Activated CD4-positive, alpha-beta T cell treated with anti-CD3 and anti-CD28 coated beads for 1 hour (primary cell): ENCODE data around the gene LLGL1.

Experiments
- DNase-seq: peaks from one replicate; pipeline ENCODE4 v3.0.0-alpha.2; 2020

LLGL1 gene

DNA sequence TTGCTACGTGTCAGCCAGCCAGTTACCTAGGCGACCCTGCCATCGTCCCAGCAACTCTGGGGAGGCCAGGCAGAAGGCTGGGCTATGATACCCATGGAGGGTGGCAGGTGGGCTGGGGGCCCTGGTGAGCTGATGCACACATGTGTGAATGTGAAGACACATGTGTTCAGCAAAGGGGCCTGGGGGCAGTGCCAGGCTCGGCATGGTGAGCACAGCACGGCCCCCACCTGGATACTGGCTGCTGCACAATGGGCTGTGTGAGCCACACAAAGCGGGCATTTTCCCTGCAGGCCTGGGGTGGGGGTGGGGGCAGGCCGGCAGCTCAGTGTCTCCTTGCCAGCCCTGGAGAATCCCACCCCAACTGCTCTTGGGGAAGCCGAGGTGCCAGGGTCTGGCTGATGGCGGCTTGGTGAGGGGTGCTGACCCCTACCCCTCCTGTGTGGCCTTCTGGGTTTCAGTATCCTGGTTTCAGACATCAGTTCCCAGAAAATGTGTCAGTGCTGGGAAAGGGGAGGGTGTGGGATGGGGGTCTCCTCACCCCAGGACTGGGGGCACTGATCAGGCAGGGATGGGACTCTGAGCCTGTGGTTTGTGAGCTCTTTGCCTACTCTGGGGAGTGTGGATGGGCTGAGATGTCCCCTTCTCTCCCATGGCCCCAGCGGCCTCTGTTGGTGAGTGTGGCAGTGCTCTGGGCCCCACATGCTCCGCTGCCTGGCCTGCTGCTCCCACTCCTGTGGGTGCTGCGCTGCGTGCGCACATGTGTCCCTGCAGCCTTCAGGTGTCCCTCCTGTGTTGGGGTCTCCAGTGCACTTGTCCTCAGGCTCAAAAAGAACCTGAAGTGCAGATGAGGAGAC is 5.1 kb downstream of the LLGL1 start:
- no peak for DNase-seq

DNA sequence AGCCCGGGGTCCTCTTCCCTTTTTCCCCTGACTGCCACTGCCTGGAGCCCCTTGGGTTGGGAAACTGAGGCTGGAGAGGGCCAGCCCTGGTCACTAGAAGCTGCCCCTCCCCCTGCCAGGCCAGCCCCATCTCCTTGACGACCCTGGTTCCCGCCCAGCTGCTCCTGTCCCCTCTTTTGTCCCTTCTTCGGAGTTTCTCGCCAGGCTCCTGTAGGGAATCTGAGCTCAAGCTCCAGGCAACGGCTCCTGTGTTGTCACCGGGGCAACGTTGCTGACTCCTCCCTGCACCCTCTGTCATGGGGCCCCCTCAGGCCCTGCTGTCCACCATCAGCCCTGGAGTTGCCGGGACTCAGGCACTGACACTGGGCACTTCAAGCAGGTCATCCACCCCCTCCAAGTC is 5.7 kb downstream of the LLGL1 start:
- no peak for DNase-seq

DNA sequence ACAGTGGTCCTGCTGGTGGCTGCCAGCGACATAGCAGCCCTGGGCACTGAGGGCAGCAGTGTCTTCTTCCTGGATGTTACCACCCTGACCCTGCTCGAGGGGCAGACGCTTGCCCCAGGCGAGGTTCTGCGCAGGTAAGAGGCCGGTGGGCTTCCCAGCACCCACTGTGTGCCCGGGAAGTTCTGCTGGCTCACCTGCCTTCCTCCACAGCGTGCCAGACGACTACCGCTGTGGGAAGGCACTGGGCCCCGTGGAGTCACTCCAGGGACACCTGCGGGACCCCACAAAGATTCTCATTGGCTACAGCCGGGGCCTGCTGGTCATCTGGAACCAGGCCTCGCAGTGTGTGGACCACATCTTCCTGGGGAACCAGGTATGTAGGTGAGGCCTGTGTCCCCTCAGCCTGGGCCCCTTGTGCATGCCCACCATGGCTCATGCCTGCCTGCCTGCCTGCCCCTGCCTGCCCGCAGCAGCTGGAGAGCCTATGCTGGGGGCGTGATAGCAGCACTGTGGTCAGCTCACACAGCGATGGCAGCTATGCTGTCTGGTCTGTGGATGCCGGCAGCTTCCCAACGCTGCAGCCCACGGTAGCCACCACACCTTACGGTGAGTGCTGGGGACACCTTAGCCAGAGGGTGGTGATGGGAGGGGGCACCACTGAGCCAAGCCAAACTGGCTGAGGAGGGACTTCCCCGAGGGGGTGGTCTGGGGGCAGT is 8.5 kb downstream of the LLGL1 start:
- no peak for DNase-seq

DNA sequence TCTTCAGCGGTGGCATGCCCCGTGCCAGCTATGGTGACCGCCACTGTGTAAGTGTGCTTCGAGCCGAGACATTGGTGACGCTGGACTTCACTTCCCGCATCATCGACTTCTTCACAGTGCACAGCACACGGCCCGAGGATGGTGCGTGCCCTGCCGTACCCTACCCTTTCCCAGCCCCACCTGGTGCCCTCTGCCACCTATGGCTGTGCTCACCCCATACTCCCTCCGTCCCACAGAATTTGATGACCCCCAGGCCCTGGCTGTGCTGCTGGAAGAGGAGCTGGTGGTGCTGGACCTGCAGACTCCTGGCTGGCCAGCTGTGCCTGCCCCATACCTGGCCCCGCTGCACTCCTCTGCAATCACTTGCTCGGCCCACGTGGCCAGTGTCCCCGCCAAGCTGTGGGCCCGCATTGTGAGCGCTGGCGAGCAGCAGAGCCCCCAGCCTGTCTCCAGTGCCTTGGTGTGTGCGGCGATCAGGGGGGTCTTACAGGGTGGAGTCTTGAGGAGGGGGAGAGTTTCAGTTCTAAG is 9.5 kb downstream of the LLGL1 start:
- DNase-seq = no peak

DNA sequence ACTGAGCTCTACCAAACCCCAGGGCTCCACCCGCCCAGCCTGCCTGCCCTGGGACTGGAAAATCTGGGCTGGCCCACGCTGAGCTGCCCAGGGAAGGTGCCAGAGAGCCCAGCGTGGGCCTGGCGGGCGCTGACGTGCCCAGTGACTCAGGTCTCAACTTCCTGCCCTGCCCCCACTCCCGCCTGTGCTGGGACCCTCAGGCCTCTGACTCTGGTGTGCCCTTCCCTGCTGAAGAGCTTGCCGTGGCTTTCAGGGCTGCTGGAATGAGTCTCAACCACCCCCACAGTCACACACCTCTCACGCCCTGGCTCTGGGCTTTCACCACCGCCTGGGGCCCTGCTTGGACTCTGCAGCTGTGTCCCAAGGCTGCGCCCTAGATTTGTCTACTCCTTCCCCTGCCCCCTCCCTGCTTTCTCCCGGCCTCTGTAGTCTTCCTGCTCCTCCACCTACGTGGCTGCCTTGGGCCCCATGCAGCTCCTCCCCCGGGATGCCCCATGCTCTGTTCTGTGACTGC is 10.4 kb downstream of the LLGL1 start:
- DNase-seq = no peak

DNA sequence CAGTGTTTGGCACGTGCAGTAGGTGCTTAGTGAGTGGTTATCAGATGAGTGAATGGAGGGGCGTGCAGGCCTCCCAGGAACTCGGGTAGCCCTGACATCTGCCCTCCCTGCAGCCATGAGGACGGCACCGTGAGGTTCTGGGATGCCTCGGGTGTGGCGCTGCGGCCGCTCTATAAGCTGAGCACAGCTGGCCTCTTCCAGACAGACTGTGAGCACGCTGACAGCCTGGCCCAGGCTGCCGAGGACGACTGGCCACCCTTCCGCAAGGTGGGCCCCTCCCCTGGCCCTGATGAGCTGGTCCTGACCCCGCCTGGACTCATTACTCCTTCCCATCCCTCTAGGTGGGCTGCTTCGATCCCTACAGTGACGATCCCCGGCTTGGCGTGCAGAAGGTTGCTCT is 11.1 kb downstream of the LLGL1 start:
- no peak for DNase-seq

DNA sequence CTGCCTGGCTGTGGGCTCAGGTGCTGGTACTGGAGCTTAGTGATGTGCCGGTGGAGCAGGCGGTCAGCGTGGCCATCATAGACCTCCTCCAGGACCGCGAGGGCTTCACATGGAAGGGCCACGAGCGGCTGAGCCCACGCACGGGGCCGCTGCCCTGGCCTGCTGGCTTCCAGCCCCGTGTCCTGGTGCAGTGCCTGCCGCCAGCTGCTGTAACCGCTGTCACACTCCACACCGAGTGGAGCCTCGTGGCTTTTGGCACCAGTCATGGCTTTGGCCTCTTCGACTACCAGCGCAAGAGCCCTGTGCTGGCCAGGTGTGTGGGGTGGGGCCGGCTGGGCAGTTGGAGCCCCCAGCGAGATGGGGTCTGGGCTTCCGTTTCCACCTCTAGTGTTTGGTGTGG is 12.0 kb downstream of the LLGL1 start:
- no peak for DNase-seq

DNA sequence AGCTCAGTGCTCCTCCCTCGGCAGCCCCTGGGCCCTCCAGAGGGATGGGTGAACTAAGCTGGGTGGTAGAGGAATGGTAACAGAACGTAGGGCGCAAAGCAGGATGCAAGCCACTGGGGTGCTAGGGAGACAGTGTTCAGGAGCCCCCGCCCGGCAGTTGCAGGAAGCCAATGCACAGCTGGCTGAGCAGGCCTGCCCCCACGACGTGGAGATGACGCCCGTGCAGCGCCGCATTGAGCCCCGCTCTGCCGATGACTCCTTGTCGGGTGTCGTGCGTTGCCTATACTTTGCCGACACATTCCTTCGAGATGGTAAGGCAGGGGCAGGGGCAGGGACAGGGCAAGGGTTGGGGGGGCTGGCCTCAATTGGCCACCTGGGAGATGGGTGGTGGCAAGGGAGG is 12.9 kb downstream of the LLGL1 start:
- no peak for DNase-seq

DNA sequence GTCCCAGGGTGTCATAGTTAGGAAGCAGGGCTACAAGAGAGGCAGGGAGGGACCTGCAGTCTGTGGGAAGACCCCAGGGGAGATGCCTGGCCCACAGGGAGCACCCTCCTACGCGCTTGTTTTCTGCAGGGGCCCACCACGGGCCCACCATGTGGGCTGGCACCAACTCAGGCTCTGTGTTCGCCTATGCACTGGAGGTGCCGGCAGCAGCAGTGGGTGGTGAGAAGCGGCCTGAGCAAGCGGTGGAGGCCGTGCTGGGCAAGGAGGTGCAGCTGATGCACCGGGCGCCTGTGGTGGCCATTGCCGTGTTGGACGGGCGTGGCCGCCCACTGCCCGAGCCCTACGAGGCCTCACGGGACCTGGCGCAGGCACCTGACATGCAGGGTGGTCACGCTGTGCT is 15.0 kb downstream of the LLGL1 start:
- DNase-seq = no peak

DNA sequence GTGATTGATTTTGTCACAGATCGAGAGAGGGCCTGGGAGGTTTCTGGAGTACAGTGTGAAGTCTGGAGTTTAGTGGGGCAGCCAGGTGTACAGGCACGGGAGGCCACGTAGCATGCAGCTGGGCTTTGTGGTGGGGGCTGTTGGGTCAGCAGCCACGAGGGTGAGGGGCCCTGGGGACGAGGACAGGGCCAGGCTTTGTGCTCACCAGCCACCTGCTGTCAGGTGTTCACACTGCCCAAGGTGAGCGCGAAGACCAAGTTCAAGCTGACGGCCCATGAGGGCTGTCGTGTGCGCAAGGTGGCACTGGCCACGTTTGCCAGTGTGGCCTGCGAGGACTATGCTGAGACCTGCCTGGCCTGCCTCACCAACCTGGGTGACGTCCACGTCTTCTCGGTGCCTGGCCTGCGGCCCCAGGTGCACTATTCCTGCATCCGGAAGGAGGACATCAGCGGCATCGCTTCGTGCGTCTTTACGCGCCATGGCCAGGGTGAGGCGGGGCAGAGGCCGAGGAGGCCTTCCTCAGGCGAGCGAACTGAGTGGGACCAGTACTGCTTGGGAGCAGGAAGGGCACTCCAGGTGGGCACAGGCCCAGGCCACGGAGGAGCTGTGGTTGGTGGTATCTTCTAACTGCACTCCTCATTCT is 15.9 kb downstream of the LLGL1 start:
- DNase-seq = no peak

DNA sequence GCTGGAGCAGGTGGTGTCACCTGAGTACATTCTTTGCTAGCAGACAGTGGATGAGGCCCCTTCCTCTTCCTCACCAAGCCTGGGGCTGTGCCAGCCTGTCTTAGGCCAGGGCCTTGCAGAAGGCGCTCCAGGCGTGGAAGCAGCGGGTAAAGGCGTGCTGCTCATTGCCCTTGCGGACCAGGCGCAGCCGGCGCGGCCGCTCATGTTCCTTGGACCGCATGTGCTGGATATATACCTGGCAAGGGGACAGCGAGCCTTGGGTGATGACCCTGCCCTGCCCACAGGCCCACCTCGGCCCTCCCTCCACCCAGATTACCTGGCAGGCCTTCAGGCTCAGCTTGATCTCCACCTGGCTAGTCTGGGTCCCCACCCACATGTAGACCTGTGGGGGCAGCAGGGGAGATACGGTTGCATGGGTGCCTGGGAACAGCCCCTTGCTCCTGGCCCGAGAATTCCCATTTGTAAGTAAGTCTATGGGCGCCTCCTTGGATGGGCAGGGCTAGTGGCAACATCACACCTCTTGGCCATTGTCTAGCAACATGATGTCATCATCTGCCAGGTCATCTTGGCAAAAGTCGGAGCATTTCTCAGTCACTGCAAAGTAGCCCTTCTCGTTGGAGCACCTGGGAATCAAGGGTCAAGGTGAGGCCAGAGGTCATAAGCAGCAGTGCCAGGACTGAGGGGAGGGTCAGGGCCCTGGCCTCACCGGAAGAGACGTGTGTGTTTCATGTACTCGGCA is 19.8 kb downstream of the LLGL1 start:
- no peak for DNase-seq

DNA sequence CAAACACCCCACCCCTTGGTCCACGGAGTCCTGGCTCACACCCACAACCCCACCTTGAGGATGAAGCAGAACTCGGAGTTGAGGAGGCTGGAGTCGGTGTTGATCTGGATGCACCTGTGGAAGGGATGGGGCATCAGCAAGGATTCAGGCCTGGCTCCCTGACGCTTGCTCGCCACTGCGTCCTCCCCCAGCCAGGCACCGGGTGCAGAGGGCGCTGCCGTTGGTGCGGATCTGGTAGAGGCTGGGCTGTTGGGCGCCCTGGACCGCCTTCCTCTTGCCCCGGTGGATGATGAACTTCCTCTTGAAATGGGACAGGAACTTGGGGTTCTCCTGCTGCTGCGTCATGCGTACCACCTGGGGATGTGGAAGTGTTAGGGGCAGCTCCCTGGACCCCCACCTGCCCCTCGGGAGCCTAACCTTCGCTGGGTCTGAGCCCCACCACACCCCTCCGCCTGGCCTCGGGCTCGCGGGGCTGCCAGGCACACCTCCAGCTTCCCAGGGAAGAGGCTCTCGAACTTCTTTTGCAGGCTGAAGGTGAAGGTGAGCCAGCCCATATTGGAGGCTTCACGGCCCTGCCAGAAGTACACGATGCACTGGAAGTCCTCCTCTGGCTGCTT is 20.8 kb downstream of the LLGL1 start:
- DNase-seq = no peak

DNA sequence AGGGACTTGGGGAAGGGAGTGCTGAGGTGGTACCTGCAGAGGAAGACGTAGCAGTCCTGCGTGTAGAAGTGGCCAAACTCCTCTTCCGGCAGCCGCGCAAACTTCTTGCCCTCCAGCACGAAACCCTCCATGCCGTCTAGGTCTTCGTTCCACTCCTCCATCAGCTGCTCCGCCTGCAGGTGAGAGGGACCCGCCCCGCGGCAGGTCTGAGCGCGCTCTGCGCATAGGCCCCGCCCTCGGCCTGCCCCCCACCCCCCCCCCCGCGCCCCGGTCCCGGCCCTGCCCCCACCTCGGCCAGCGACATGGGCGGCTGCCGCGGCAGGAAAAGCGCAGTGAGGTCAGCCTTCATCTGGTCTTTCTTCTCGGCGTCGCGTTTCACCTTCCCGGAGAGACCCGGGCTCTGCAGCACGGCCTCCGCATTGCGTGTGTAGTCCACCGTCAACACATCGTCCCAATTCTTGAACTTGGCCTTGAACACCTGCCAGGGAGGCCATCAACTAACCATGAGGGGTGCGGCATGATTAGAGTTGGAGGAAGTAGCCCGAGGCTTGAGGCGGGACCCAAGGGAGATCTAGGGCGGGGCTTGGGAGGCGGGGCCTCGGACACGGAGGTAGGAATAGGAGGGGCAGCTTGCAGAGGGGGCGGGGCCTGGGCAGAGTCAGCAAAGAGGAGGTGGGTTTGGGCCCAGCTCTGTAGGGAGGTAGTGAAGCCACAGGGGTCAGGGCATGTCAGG is 21.6 kb downstream of the LLGL1 start:
- no peak for DNase-seq

DNA sequence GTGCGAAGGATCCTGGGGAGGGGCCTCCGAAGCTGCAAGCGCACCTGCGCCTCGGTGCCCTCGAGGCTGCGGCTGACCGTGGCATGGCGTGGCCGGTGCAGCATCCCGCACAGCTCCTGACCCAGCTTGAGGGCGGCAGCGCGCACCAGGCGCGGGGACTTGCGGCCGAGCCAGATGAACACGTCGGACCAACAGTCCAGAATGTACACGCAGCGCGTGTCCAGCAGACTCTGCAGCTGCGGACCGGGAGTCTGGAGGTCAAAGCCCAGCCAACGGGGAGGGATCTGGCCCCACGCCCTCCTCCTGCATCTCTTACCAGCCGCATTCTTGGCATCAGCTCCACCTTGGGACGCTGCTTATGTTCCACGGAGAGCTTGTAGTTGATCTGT is 22.2 kb downstream of the LLGL1 start:
- no peak for DNase-seq

DNA sequence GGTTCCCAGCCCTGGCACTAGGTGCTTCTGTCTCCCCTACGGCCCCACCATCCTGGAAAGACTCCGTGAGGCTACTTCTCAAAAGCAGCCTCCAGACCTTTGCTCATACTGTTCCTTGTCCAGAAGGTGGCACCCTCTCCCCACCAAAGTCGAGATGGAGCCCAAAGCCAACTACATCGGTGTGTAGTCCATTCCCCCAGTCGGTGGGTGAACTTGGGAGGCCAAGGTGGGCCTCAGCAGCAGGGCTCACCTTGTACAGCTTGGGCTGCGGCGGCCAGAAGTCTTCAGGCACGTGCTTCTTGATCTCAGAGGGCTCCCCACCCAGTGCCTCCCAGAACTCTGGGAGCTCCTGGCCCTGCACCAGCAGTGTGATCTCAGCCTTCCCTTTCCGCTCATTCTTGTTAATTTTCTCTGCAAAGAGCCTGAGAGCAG is 22.9 kb downstream of the LLGL1 start:
- peak; percentile 56 for DNase-seq

DNA sequence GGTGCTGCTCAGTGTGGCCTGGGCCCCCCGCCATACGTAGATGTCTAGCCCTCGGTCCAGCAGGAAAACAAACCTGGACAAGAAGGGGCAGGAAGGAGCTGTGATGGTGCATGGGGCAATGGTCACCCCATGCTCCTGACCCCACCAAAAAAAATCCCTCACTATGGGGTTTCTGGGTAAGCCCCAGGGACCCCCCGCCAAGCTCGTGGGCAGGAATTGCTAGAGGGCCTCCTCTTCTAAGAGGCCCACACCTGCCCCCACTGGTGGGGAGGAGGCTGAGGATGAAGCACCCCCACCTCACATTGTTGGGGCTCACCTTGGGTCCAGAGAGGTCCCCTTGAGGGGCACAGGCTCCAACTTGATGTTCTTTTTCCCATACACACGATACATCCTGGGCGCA is 23.4 kb downstream of the LLGL1 start:
- DNase-seq = no peak

DNA sequence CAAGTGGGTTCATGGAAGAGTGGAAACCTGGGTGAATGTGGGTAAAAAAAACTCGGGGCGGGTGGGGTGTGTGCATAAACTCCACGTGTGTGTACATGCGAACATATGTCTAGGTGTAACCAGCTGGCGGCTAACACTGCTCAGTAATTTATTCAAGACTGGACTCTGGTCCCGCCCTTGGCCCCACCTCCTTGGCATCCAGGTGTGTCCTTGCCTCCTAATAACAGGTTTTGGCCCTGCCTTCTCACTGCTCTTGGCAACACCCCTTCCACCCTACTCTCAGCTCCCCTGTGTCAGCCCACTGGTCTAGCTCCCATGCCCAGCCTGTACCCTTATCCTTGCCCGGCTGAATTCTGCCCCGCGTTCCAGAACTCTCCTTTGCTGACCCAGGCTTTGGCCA is 24.8 kb downstream of the LLGL1 start:
- no peak for DNase-seq

DNA sequence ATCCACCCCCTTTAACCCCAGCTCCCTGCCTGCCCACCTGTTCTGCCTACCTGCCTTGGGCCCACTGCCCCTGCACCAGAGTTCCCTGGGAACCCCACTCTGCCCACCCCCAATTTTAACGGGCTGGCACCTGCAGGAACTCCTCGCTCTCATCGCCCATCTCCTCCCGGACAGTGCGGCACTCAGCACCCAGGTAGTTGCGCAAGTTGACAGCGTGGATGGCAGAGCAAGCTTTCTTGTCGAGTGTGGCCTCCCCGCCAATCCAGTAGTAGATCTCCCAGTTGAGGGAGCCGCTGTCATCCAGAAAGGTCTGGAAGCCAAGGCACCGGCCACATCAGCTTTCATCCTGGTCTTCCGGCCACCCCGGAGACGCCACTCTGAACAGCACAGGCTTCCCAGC is 25.3 kb downstream of the LLGL1 start:
- no peak for DNase-seq

DNA sequence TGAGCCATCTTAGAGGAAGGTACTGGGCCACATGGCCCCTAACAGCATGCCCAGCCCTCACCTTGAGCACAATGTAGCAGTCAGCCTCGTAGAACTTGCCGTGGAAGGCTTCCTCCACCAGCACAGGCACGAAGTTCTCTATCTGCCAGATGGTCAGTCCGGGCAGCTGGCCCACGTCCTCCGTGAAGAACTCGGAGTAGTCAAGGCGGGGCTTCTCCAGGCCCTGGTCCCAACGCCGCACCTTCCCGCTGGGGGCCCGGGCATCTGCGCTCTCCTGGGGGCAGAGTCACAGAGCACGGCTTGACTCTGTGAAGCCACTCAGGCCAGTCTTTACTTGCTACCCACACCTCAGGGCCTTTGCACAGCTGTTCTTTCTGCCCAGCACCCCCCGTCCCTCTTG is 25.8 kb downstream of the LLGL1 start:
- no peak for DNase-seq

DNA sequence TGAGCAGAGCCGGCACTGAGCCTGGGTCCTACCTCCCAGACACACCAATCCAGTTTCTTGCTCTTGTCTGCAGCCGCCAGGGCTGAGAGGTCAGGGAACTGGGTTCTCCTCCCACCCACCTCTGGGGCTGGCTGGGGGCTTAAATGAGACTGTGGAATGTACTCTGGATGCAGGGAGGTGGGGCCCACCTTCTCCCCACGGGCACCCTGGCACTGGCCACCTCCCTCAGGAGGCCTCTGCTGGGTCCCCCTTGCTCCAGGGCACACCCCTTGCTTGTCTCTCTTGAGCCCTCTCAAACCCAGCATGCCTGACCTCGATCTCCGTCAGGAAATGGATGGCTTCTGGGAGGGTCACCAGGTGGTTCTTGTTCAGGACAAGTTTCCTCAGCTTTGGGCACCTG is 26.7 kb downstream of the LLGL1 start:
- no peak for DNase-seq

DNA sequence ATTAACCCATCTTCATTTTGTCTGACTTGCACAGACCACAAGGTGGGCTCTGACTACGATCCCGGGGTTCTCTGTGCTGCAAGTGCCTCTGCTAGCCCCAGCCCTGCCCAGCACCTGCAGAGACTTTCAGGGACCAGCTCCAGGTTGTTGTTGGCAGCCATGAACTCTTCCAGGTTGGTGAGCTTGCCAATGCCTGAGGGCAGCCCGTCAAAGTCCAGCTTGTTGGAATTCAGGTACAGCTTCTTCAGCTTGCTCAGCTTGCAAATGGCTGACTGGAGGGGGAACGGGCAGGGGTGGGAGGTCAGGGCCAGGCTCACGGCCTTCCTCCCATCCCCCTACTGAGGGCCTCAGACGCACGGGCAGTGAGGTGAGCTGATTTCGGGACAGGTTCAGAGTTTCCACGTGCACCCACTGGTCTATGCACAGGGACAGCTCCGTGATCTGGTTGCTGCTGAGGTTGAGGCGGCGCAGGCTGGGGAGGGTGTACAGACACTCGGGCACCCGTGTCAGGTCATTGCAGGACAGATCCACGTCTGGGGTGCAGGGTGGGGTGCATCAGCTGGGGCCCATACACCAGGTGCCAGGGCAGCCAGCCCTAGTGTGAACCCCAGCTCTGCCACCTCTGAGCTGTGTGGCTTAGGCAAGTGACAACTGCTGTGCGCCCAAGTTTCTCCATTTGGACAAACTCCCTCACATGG is 27.9 kb downstream of the LLGL1 start:
- no peak for DNase-seq
